OCI-LY7 (cell line): ENCODE results near the gene NEO1. TPM values are rescaled to one million over a fixed set of nuclear protein-coding genes. Genes with fewer than 3 reads are reported as not detected.

Experiments
- BruUV-seq: library from RNA; stranded (reverse); fragments of 400-500 nt; replicated peaks from 2 replicates; lab custom pipeline; 2021; lab: Mats Ljungman, UMichigan
- CTCF ChIA-PET: fragments of 300-600 bp; sonication (Branson Sonifier 250); formaldehyde crosslinking; loops from one replicate; lab custom pipeline; 2022; ENCODE audit warnings: antibody characterized with exemption; ENCODE audit not compliant: unreplicated experiment; lab: Charles Lee
- POLR2A ChIA-PET: fragments of 300-600 bp; sonication (Branson Sonifier 250); formaldehyde crosslinking; loops from one replicate; lab custom pipeline; 2022; ENCODE audit warnings: antibody characterized with exemption; lab: Charles Lee
- DNase-seq: peaks from one replicate; pipeline ENCODE4 v3.0.0-alpha.2; 2015; ENCODE audit warnings: low spot score
- H2AFZ ChIP-seq: fragments of 200-600 bp; sonication (generic), shearing (Covaris generic); 2 replicates; pipeline ENCODE4 v1.6.1; 2014; ENCODE audit warnings: mild to moderate bottlenecking, antibody characterized with exemption, low read length, moderate library complexity
- H3K27ac ChIP-seq: fragments of 200-600 bp; sonication (generic); 2 replicates; pipeline ENCODE4 v1.5.1; 2014; ENCODE audit warnings: mixed run types, low read depth, mild to moderate bottlenecking, moderate library complexity, low read length, inconsistent platforms; ENCODE audit not compliant: poor library complexity, severe bottlenecking
- H3K36me3 ChIP-seq: fragments of 200-600 bp; sonication (generic); 2 replicates; pipeline ENCODE4 v1.6.1; 2014; ENCODE audit warnings: mild to moderate bottlenecking, antibody characterized with exemption, low read length, moderate library complexity, mixed read lengths; ENCODE audit not compliant: insufficient read depth
- H3K4me1 ChIP-seq: fragments of 200-600 bp; sonication (generic); 2 replicates; pipeline ENCODE4 v1.5.1; 2014; ENCODE audit warnings: mild to moderate bottlenecking, low read length; ENCODE audit not compliant: insufficient read depth, poor library complexity, severe bottlenecking
- H3K4me2 ChIP-seq: fragments of 200-600 bp; sonication (generic); 2 replicates; pipeline ENCODE4 v1.6.1; 2014; ENCODE audit warnings: mild to moderate bottlenecking, low read length
- H3K4me3 ChIP-seq: fragments of 200-600 bp; sonication (generic); 2 replicates; pipeline ENCODE4 v1.5.1; 2014; ENCODE audit warnings: mild to moderate bottlenecking, low read depth, low read length; ENCODE audit not compliant: poor library complexity, severe bottlenecking
- H3K79me2 ChIP-seq: fragments of 200-600 bp; sonication (generic); 2 replicates; pipeline ENCODE4 v1.6.1; 2016; ENCODE audit warnings: low read depth, mild to moderate bottlenecking, low read length, moderate library complexity, mixed read lengths; ENCODE audit not compliant: insufficient read depth
- H3K9me2 ChIP-seq: fragments of 200-600 bp; sonication (generic); 2 replicates; pipeline ENCODE4 v1.6.1; 2016; ENCODE audit warnings: mild to moderate bottlenecking, low read length, mixed read lengths; ENCODE audit not compliant: insufficient read depth
- H3K9me3 ChIP-seq: fragments of 200-600 bp; sonication (generic); 2 replicates; pipeline ENCODE4 v1.6.1; 2014; ENCODE audit warnings: mild to moderate bottlenecking, mixed run types, low read length, mixed read lengths
- H4K20me1 ChIP-seq: fragments of 200-600 bp; sonication (generic); 2 replicates; pipeline ENCODE4 v1.6.1; 2014; ENCODE audit warnings: mild to moderate bottlenecking, antibody characterized with exemption, low read length, moderate library complexity, mixed read lengths; ENCODE audit not compliant: insufficient read depth
- CTCF ChIP-seq: fragments of 200-600 bp; sonication (generic); conservative IDR thresholded peaks from 2 replicates; pipeline ENCODE4 v1.5.1; 2014; ENCODE audit warnings: mild to moderate bottlenecking, antibody characterized with exemption, low read length, moderate library complexity, mixed read lengths
- EZH2phosphoT487 ChIP-seq: fragments of 200-600 bp; sonication (generic); IDR thresholded peaks from 2 replicates; pipeline ENCODE4 v1.6.1; 2018; ENCODE audit warnings: low read depth, borderline replicate concordance, mild to moderate bottlenecking, mixed run types, antibody characterized with exemption, low read length, moderate library complexity, mixed read lengths
- intact Hi-C: fragments of 100-400 bp; cut with micrococcal nuclease; formaldehyde crosslinking; loops from one replicate; pipeline ENCODE4 v1.10.0; 2022; ENCODE audit not compliant: unreplicated experiment
- total RNA-seq, 2 experiments: library from RNA; depleted of rRNA in 1 of 2; stranded (reverse); fragments of >200 nt in 1 of 2; shearing (Covaris generic) in 1 of 2; gene quantifications; 2 replicates each; pipeline ENCODE4 v1.2.3, GENCODE V29; 2014 to 2022

The NEO1 gene
- total RNA-seq, 2 experiments from 2014 or later, result 3.0 TPM

DNA sequence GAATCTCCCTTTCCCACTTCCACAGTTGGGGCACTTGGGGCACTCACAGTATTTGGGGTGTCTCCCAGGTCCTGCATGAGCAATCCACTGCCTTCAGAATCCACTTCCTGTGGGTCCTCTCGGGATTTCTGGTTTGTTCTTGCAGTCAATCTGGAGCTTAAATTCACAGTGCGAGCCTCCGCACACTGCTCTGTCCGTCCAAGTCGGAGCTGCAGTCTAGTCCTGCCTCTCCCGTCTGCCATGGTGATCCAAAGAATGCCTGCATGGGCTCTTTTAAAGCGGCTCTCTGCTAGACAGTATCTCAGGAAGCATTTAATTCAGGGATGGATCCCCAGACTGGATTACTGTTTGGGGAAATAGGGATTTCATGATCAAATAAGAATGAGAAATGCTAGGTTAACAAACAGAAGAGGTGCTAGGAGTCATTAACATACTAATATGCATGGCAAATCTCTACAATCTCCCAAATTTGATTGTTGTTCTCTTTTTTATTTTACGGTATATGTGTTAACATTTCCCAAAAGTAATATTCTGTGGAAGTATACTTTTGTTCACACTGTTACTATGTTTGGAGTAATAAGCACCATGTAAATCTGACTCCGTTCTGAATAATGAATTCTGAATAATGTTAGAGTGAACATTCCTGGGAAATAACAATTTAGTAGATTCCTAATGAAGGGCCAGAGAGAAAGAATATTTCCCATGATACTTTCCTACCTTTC, 174.0 kb downstream of the NEO1 start:
- ChIA-PET CTCF (no interaction called here), POLR2A (interaction anchor here (0.6 kb wide), 1 partner anchor 99 kb away, joined by 3 read pairs; no protein-coding TSS in a partner anchor)
- TF ChIP-seq EZH2phosphoT487 (no peak), CTCF (no peak)
- Histone ChIP-seq H4K20me1 (no peaks in the 10 kb centered on the region), H3K4me3 (no peak overlapping the region), H3K9me2 (no peaks in the 10 kb centered on the region), H3K27ac (no peak overlapping the region), H2AFZ (no peak overlapping the region), H3K4me1 (no peaks in the 10 kb centered on the region), H3K9me3 (no peaks in the 10 kb centered on the region), H3K36me3 (no peaks in the 10 kb centered on the region), H3K79me2 (no peaks in the 10 kb centered on the region), H3K4me2 (no peak overlapping the region)
- intact Hi-C loops, result no loop called here
- no peak for DNase-seq
- no TSS peak for BruUV-seq

DNA sequence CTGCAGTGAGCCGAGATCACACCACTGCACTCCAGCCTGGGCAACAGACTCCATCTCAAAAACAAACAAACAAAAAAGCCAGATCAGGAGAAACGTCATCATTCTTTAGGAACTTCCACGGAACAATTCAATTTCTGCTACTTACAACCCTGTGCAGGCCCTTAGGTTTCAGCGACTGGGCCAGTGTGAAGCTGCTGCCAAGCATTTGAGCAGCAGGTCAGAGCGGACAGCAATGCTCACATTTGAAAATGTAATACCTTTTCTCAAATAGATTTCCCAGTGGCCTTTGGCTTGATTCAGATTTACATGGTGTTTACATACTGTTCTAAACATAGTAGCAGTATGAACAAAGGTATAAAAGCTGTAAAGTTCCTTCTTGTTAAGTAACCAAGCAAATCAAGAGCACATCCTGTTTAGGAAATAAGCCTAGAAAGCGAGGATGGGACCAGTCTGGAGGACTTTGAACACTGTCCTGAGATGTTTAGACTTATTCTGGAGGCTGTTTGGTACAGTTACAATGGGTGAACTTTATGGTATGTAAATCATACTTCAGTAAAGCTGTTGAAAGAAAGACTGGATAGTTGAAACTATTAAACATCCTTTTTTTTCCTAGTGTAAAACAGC, 175.3 kb downstream of the NEO1 start:
- Histone ChIP-seq H3K36me3 (no peaks in the 10 kb centered on the region), H3K27ac (no peak overlapping the region), H3K4me1 (no peaks in the 10 kb centered on the region), H3K9me2 (no peaks in the 10 kb centered on the region), H3K4me3 (no peak overlapping the region), H3K79me2 (no peaks in the 10 kb centered on the region), H4K20me1 (no peaks in the 10 kb centered on the region), H2AFZ (no peak overlapping the region), H3K9me3 (no peaks in the 10 kb centered on the region), H3K4me2 (no peak overlapping the region)
- POLR2A ChIA-PET, result interaction anchor here (0.6 kb wide), 1 partner anchor 631 kb away, joined by 3 read pairs; no protein-coding TSS in a partner anchor
- no peak for DNase-seq
- no TSS peak for BruUV-seq
- CTCF ChIA-PET, result no interaction called here
- TF ChIP-seq EZH2phosphoT487 (no peak), CTCF (no peak)
- intact Hi-C loops, result no loop called here

DNA sequence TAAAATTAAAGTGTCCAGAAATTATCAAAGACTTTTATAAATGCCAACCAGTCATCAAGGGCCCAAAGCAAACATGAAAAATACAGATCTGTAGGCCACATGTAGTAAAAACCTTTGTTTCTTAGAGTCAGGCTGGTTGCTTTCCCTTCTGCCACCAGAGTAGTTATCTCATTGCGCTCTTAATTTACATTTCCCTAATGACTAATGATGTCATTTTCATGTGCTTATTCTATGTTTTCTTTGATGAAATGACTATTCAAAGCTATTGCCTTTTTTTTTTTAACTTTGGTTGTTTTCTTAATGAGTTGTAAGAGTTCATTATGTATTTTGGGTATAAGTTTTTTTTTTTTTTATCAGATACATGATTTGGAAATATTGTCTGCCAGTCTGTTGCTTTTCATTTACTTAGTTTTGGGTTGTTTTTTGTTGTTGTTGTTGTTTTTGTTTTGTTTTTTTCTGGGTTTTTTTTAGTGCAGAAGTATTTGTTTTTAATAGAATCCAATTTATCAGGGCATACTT, 175.9 kb downstream of the NEO1 start:
- no peaks in the 10 kb centered on the region for H3K9me2 ChIP-seq
- H3K4me2 ChIP-seq, result no peak overlapping the region
- H2AFZ ChIP-seq, result no peak overlapping the region
- intact Hi-C loops, result no loop called here
- no peaks in the 10 kb centered on the region for H3K79me2 ChIP-seq
- BruUV-seq, result no TSS peak
- H3K4me1 ChIP-seq, result no peaks in the 10 kb centered on the region
- ChIA-PET CTCF (no interaction called here), POLR2A (no interaction called here)
- H4K20me1 ChIP-seq, result no peaks in the 10 kb centered on the region
- no peaks in the 10 kb centered on the region for H3K9me3 ChIP-seq
- no peak for DNase-seq
- H3K4me3 ChIP-seq, result no peak overlapping the region
- H3K27ac ChIP-seq, result no peak overlapping the region
- TF ChIP-seq CTCF (no peak), EZH2phosphoT487 (no peak)
- no peaks in the 10 kb centered on the region for H3K36me3 ChIP-seq
